Measurements from ENCODE around the gene ARHGAP15.

Gene ARHGAP15

DNA sequence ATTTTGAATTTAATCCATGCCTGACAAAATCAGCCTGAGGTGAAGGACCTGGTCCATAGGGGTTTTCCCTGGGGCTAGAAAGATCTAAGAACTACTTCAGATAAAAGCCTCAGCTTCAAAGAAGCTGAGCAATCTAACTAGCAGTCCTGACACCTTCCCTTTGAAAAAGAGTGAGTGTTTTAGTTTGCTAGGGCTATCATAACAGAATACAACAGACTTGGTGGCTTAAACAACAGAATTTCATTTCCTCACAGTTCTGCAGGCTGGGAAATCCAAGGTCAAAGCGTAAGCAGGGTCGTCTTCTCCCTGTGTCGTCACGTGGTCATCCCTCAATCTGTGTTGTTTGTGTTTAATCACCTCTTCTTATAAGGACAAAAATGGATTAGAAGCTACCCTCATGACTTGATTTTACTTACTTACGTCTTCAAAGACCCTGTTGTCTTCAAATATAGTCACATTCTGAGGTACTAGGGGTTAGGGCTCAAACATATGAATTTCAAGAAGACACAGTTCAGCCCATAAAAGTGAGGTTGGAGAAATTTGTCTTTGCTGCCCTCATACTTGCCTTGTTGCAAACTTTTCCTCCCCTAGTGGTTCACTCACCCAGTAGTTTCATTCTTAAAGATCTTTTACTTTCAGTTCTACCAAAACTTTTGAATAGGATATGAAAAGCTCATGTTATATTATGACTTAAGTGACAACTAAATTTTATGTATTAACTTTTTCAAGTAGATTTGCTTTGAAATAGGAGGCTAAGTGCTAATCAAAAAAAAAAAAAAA, 673.8 kb downstream of the ARHGAP15 start:
- DNase-seq: no peak

GRCh38 chr2:143803936-143804335, 674.7 kb downstream of the ARHGAP15 start:
- no peak for DNase-seq

DNA sequence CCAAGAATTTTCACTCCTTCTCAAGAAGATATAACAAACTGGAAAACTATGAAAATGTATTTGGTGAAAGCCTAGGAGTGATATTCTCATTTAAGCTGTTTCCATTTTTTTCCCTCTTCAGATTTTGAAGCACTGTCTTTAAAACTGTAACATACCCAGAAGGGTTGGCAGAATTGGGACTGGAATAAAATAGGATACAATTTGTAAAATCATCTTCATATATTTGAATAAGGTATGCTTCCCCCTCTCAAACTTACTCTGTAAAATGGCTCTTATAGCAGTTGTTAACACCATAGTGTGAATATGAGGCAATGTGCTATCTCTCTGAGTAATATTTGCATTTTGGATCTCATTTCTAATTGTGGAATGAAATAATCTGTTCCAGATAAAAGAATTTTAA, 676.4 kb downstream of the ARHGAP15 start:
- DNase-seq: no peak

DNA sequence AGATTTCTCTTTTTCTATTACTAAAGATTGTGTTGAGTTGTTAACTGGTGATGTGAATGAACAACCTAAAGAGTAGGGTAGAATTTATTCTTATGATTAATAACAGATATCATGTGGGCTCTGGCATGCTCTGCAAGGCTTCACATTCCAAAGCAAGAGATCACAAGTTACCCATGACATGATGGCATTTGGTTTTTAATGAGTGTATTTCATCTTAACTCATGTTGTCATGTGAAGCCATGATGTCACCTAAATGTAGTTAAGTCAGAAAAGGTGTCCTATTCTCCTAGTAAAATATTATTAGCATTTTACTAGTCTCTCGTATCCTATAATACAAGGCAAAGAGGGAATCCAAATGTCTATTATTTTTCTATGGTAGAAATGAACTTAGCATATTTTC, 678.0 kb downstream of the ARHGAP15 start:
- DNase-seq: no peak

DNA sequence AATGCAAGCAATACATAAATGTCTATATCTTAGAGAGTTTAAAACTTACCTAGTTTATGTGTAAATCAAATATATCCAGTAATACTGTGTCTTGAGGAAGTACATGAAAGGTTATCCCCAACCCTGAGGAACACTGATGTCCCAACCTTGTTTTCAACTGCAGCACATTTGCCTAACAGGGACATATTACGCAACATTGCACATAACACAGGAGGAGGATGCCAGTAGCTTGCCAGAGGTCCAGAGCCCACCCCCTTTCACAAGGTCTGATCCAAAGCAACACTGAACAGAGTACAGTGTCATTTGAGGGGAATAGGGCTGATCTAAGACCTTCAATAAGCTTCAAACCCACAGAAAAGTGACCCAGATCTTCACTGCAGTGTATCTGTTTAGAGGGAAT, 678.5 kb downstream of the ARHGAP15 start:
- no peak for DNase-seq

DNA sequence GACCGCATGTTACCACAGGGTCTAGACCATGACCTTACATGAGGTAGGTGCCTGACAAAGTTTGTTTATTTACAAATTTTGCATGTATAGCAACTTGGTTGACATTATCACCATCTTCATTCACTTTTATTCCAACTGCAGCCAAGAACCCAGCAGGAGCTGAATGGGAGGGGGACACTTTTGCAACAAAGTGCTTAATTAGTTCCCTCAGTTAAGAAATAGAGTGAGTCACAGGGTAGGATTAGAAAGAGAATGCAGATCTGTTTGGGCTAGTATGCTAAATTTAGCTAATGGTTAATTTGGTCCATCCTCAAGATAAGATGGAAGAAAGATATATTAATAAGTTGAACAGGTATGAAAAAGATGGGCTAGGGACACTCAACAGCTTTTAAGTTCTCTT, 678.9 kb downstream of the ARHGAP15 start:
- no peak for DNase-seq

DNA sequence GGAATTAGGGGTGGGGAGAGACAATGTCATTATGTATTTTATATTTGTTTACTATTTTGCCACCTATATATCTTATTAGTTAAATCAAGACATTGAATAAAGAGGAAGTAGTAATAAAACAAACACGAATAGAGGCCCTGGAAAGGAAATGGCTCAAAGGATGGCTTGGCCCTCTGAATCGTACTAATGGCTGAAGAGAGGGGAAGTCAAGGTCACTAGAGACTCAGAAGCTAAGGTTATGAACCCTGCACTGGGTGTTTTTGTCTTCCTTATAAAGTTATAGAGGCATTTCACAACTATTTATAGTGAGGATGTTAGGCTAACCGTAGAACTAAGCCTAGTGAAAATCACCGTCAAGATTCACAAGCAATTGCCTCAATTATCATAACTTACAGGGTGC, 685.9 kb downstream of the ARHGAP15 start:
- no peak for DNase-seq

GRCh38 chr2:143816916-143817315, 687.7 kb downstream of the ARHGAP15 start:
- DNase-seq: no peak
